ENCODE data around the gene MED13L.
"Not testable (repeated sequence)": the region's sequence is repeated elsewhere in the genome, so short reads cannot be mapped to it uniquely, and the experiment has no call there.

The MED13L gene

GRCh38 chr12:116033765-116034164 lies 243.7 kb downstream of the MED13L start:
- no peak for TF ChIP-seq CTCF (IDR thresholded peaks at IDR 0.05; ENCODE audit: low read length, missing control alignments)
- no peak overlapping the region for H3K4me3 ChIP-seq (replicated peaks; ENCODE audit: low read depth, low read length)
- DNase-seq (ENCODE audit: low read depth), result no peak

GRCh38 chr12:116031624-116032023 lies 245.9 kb downstream of the MED13L start:
- not testable (repeated sequence) for DNase-seq (ENCODE audit: low read depth)

GRCh38 chr12:116028619-116029018 lies 248.9 kb downstream of the MED13L start:
- DNase-seq (ENCODE audit: low read depth), result no peak
- H3K4me3 ChIP-seq (replicated peaks; ENCODE audit: low read depth, low read length), result no peak overlapping the region
- no peak for TF ChIP-seq CTCF (IDR thresholded peaks at IDR 0.05; ENCODE audit: low read length, missing control alignments)

More at GRCh38 chr12:116031624-116032023, 245.9 kb downstream of the MED13L start:
- H3K4me3 ChIP-seq (replicated peaks; ENCODE audit: low read depth, low read length), result not testable (repeated sequence)

GRCh38 chr12:116027551-116027821 lies 250.0 kb downstream of the MED13L start:
- DNase-seq (ENCODE audit: low read depth), result no peak
- no peak overlapping the region for H3K4me3 ChIP-seq (replicated peaks; ENCODE audit: low read depth, low read length)
- TF ChIP-seq CTCF (IDR thresholded peaks at IDR 0.05; ENCODE audit: low read length, missing control alignments), result no peak

GRCh38 chr12:116026768-116027550 lies 250.5 kb downstream of the MED13L start:
- no peak for TF ChIP-seq CTCF (IDR thresholded peaks at IDR 0.05; ENCODE audit: low read length, missing control alignments)

GRCh38 chr12:116026346-116026745 lies 251.1 kb downstream of the MED13L start:
- TF ChIP-seq CTCF (IDR thresholded peaks at IDR 0.05; ENCODE audit: low read length, missing control alignments), result no peak
- DNase-seq (ENCODE audit: low read depth), result no peak
- H3K4me3 ChIP-seq (replicated peaks; ENCODE audit: low read depth, low read length), result no peak overlapping the region

More at GRCh38 chr12:116026768-116027550, 250.5 kb downstream of the MED13L start:
- no peak for DNase-seq (ENCODE audit: low read depth)
- no peak overlapping the region for H3K4me3 ChIP-seq (replicated peaks; ENCODE audit: low read depth, low read length)

- no peak for TF ChIP-seq CTCF (IDR thresholded peaks at IDR 0.05; ENCODE audit: low read length, missing control alignments)
- H3K4me3 ChIP-seq (replicated peaks; ENCODE audit: low read depth, low read length), result no peak overlapping the region
Observed at GRCh38 chr12:116024769-116025168, 252.7 kb downstream of the MED13L start.

More at GRCh38 chr12:116024769-116025168, 252.7 kb downstream of the MED13L start:
- no peak for DNase-seq (ENCODE audit: low read depth)
